Heart right ventricle (tissue), 16 donors: ENCODE measurements around the gene MED14. TPM values are rescaled to one million over a fixed set of nuclear protein-coding genes. Genes with fewer than 3 reads are reported as not detected.
A peak's percentile ranks its signal among the peaks of the same experiment; 100 is the strongest.

Source experiments
- ATAC-seq, 8 donors: fragments of 200-7000 bp; cut with Tn5 transposase; one replicate each; pipeline ENCODE4 v1.9.1; 2020; ENCODE audit warnings: mild to moderate bottlenecking in 8 of 8, moderate library complexity in 8 of 8, moderate number of reproducible peaks in 1 of 8
- DNase-seq, 2 donors: peaks; one replicate each; pipeline ENCODE4 v3.0.0-alpha.2; 2020
- H3K27ac ChIP-seq, 10 donors: fragments of 200-600 bp; sonication (generic) in 2 of 10; one replicate each; pipeline versions ENCODE4 v1.5.0 to v1.8.0; 2020 to 2022; ENCODE audit warnings: mild to moderate bottlenecking in 3 of 10
- H3K27me3 ChIP-seq, 7 donors: fragments of 200-600 bp; one replicate each; pipeline ENCODE4 v1.8.0; 2021 to 2022; ENCODE audit warnings: mild to moderate bottlenecking in 2 of 7
- H3K36me3 ChIP-seq, 9 donors: fragments of 200-600 bp; sonication (generic) in 1 of 9; one replicate each; pipeline versions ENCODE4 v1.5.0 to v1.8.0; 2020 to 2022; ENCODE audit warnings: mild to moderate bottlenecking in 2 of 9
- H3K4me1 ChIP-seq, 9 donors: fragments of 200-600 bp; sonication (generic) in 1 of 9; one replicate each; pipeline versions ENCODE4 v1.5.0 to v1.8.0; 2020 to 2022; ENCODE audit warnings: mild to moderate bottlenecking in 4 of 9
- H3K4me3 ChIP-seq, 10 donors: fragments of 200-600 bp; sonication (generic) in 2 of 10; one replicate each; pipeline versions ENCODE4 v1.5.0 to v1.8.0; 2020 to 2022; ENCODE audit warnings: mild to moderate bottlenecking in 7 of 10, moderate library complexity in 2 of 10
- H3K9me3 ChIP-seq, 11 donors: fragments of 200-600 bp in 10 of 11; sonication (generic) in 2 of 11; one replicate each; pipeline versions ENCODE4 v1.5.0 to v1.8.0; 2013 to 2022; ENCODE audit warnings: mild to moderate bottlenecking in 2 of 11, control low read depth in 1 of 11, moderate library complexity in 1 of 11
- WGBS, 2 donors: extraction: QIAGEN DNeasy Blood & Tissue Kit; methylation state at CpG; one replicate each; pipeline ENCODE4 v1.1.7; 2013; ENCODE audit warnings: inconsistent platforms in 1 of 2; 5-methylcytosine and 5-hydroxymethylcytosine counted together
- intact Hi-C, 10 donors: fragments of 100-400 bp; cut with DNase I; formaldehyde crosslinking; loops; one replicate each; pipeline versions ENCODE4 v1.11.1 to v1.14.2; 2022
- polyA plus RNA-seq, 2 donors: library from polyadenylated mRNA; stranded (reverse); fragments of 200-250 nt; gene quantifications; one replicate each; pipeline ENCODE4 v1.2.3, GENCODE V29; 2013
- total RNA-seq, 10 donors: library from RNA; stranded (reverse); fragmentation: NEBNext Ultra II Directional in 3 of 10; extraction: Animal tissue kit (Norgen Biotek cat#: 25700) in 3 of 10; gene quantifications; one replicate each; pipeline versions ENCODE4 v1.2.1 to v1.2.4, GENCODE V29; 2021 to 2023
- TF ChIP-seq, protein P1 (sequence below), 9 donors: fragments of 200-600 bp; sonication (generic) in 2 of 9; IDR thresholded peaks; one replicate each; pipeline versions ENCODE4 v1.5.0 to v1.8.0; 2021 to 2022; ENCODE audit warnings: antibody characterized with exemption in 9 of 9, mild to moderate bottlenecking in 5 of 9, moderate library complexity in 1 of 9
- donor health status: Arrhythmogenic right ventricular cardiomyopathy.
- donor health status: ischemic (EF 13 %, LVEDD 7.1; RV severe dilation, severe dysfunction).
- donor health status: healthy with polysubstance abuse.
- donor health status: DM: no; HTN: yes; CAD: no.
- donor health status: DM: no; HTN: no; CAD: no.
- donor health status: ischemic (EF 25% LVEDD 6.9; RV normal size, moderate dysfunction).
- donor health status: ischemic (EF 25% LVEDD 5.7; RV mildly dilated, moderate dysfunction).
- donor health status: healthy.
- donor health status: DM: yes; HTN: yes; CAD: no.
- donor health status: Ischemic cardiomyopathy.
- donor health status: ischemic (EF 35%, LVEDD 5.7; RV mildly dilated, moderate dysfunction).
- donor health status: nonischemic (EF 11% LVEDD 7.7; RV severe dilation, severe dysfunction).
- donor health status: DM: yes; HTN: yes; CAD: no.
- donor health status: PGD.
- donor health status: ischemic (EF 29% LVEDD 5.4; RV normal size, mild dysfunction).
- donor health status: nonischemic (EF 23%, LVEDD 6.1; RV moderate dilation, normal function).

MED14 gene
- total and polyA plus RNA-seq, 12 donors = 7.1 to 44.9 (median 33.1) TPM

DNA sequence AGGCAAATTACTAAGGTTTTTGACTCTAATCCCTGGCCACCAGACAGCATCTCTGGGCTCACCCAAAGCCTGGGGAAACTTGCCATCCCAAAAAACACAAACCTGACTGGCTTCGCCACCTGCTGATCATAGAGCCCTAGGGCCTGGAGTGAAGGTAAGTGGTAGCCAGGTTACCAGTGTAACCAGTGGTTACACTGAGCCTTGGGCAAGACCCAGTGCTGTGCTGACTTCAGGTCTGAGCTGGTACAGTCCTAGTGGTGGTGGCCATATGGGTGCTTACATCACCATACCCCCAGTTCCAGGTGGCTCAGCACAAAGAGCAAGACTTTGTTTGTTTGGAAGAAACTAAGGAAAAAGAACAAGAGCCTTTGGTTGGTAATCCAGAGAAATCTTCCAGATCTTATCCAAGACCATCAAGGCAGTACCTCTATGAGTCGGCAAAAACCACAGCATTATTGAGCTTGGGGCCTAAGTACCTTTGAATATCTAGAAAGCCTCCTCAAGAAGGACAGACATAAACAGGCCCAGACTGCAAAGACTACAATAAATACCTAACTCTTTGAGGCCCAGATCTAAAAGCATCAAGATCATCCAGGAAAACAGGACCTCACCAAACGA is 13.7 kb downstream of the MED14 start:
- Histone ChIP-seq H3K4me1 (no peaks in the 10 kb centered on the region), H3K27me3 (peaks cover 0 to 47% (median 0%) of the 10 kb centered on the region in 7 donors), H3K36me3 (peaks cover 0 to 40% (median 0%) of the 10 kb centered on the region in 9 donors), H3K9me3 (no peaks in the 10 kb centered on the region), H3K27ac (no peak overlapping the region), H3K4me3 (no peak overlapping the region)
- intact Hi-C loops = no loop called here
- DNase-seq (no peak), ATAC-seq (no peak)
- TF ChIP-seq, protein P1, sequence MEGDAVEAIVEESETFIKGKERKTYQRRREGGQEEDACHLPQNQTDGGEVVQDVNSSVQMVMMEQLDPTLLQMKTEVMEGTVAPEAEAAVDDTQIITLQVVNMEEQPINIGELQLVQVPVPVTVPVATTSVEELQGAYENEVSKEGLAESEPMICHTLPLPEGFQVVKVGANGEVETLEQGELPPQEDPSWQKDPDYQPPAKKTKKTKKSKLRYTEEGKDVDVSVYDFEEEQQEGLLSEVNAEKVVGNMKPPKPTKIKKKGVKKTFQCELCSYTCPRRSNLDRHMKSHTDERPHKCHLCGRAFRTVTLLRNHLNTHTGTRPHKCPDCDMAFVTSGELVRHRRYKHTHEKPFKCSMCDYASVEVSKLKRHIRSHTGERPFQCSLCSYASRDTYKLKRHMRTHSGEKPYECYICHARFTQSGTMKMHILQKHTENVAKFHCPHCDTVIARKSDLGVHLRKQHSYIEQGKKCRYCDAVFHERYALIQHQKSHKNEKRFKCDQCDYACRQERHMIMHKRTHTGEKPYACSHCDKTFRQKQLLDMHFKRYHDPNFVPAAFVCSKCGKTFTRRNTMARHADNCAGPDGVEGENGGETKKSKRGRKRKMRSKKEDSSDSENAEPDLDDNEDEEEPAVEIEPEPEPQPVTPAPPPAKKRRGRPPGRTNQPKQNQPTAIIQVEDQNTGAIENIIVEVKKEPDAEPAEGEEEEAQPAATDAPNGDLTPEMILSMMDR (IDR thresholded peaks at IDR 0.05) = no peak
- 91 to 95% methylated on average over 3 of the region's 3 CpGs for WGBS, 2 donors

DNA sequence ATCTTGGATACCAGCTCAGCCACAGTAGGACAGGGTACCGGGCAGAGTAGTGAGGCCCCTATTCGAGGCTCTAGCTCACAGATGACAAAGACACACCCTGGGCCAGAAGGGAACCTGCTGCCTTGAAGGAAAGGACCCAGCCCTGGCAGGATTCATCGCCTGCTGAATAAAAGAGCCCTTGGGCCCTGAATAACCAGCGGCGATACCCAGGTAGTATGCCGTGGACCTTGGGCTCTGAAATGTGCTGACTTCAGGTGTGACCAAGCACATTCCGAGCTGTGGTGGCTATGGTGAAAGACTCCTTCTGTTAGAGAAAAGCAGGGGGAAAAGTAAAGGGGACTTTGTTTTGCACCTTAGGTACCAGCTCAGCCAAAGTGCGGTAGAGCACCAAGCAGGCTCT is 14.6 kb downstream of the MED14 start:
- TF ChIP-seq, protein P1 (IDR thresholded peaks at IDR 0.05) = no peak
- Histone ChIP-seq H3K27ac (no peak overlapping the region), H3K4me1 (no peaks in the 10 kb centered on the region), H3K27me3 (peaks cover 0 to 52% (median 0%) of the 10 kb centered on the region in 7 donors), H3K36me3 (peaks cover 0 to 35% (median 0%) of the 10 kb centered on the region in 9 donors), H3K9me3 (no peaks in the 10 kb centered on the region), H3K4me3 (no peak overlapping the region)
- intact Hi-C loops = no loop called here
- ATAC-seq = peak in 1 of 8 donors; percentile 17
- DNase-seq = no peak
- WGBS, 2 donors = 97% methylated on average over 8 of the region's 8 CpGs

DNA sequence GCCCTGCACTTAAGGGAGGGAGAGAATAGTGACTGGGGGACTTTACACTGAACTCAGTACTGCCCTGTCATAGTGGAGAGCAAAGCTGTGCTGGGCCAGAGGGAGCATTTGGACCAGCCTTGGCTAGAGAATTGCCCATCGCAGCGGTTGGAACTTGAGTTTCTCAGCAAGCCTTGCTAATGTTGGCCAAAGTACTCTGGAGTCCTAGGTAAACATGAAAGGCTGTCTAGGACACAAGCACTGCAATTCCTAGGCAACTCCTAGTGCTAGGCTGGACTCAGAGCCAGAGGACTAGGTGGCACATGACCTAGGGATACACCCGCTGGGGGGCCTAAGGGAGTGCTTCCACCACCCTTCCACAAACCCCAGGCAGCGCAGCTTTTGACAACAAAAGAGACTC is 15.0 kb downstream of the MED14 start:
- TF ChIP-seq, protein P1 (IDR thresholded peaks at IDR 0.05) = no peak
- no peak for DNase-seq
- H3K27me3 ChIP-seq = peaks cover 0 to 52% (median 0%) of the 10 kb centered on the region in 7 donors
- H3K27ac ChIP-seq = no peak overlapping the region
- no peak overlapping the region for H3K4me3 ChIP-seq
- peak in 2 of 8 donors; percentile 22 to 53 for ATAC-seq
- no peaks in the 10 kb centered on the region for H3K9me3 ChIP-seq
- no peaks in the 10 kb centered on the region for H3K4me1 ChIP-seq
- 94 to 96% methylated on average over 4 of the region's 4 CpGs for WGBS, 2 donors
- peaks cover 0 to 30% (median 0%) of the 10 kb centered on the region in 9 donors for H3K36me3 ChIP-seq
- intact Hi-C loops = no loop called here

DNA sequence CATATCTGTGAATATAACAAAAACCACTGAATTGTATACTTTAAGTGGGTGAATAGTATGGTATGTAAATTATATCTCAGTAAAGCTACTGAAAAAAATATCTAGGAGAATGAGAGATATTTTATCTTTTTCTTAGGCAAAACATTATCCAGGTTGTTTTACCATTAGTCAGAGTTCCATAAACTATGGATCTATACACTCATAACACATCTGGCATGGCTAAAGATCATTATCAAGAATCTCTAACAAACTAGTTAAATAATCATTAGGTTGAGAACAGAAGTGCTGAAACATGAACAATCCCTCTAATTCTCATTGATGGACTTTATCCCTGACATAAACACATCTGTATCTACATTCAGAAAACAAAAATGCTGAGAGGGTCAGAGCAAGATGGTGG is 15.6 kb downstream of the MED14 start:
- peaks cover 0 to 29% (median 0%) of the 10 kb centered on the region in 9 donors for H3K36me3 ChIP-seq
- TF ChIP-seq, protein P1 (IDR thresholded peaks at IDR 0.05) = no peak
- H3K4me1 ChIP-seq = no peaks in the 10 kb centered on the region
- no peaks in the 10 kb centered on the region for H3K9me3 ChIP-seq
- H3K27ac ChIP-seq = no peak overlapping the region
- H3K4me3 ChIP-seq = no peak overlapping the region
- DNase-seq = no peak
- intact Hi-C loops = no loop called here
- no peak for ATAC-seq
- H3K27me3 ChIP-seq = peaks cover 0 to 53% (median 0%) of the 10 kb centered on the region in 7 donors
